GM12892 (cell line): ENCODE measurements around the gene LMX1B.

Experiments used
- POLR2A ChIP-seq: IDR thresholded peaks from 2 replicates; pipeline ENCODE4 v1.6.1; 2011; ENCODE audit warnings: low read depth, low read length, control low read depth
- POLR2AphosphoS5 ChIP-seq: IDR thresholded peaks from 2 replicates; pipeline ENCODE4 v1.6.1; 2011; ENCODE audit warnings: low read depth, low read length, control low read depth

- TF ChIP-seq POLR2A (no peak), POLR2AphosphoS5 (no peak)
Measured at GRCh38 chr9:126569036-126569435, 44.7 kb upstream of the LMX1B start.
